Tibial nerve (tissue), 4 donors: Measurements from ENCODE around the gene SEPTIN12.

Source experiments
- CTCF ChIP-seq, 5 experiments: fragments of 200-600 bp in 3 of 5; fragments of 450-650 bp in 2 of 5; sonication (generic) in 3 of 5; IDR thresholded peaks; one replicate each; pipeline ENCODE4 v1.5.1; 2016 to 2019; ENCODE audit warnings: antibody characterized with exemption in 5 of 5, mild to moderate bottlenecking in 3 of 5, moderate library complexity in 2 of 5
- EP300 ChIP-seq, 2 donors: sonication (generic); formaldehyde crosslinking; IDR thresholded peaks; one replicate each; pipeline ENCODE4 v1.6.1; 2017; ENCODE audit warnings: antibody characterized with exemption in 2 of 2, mild to moderate bottlenecking in 1 of 2
- POLR2A ChIP-seq, 2 donors: fragments of 450-650 bp; IDR thresholded peaks; one replicate each; pipeline ENCODE4 v1.6.1; 2017; ENCODE audit warnings: antibody characterized with exemption in 2 of 2, mild to moderate bottlenecking in 2 of 2, moderate library complexity in 2 of 2

GRCh38 chr16:4792951-4793513, 4.9 kb upstream of the SEPTIN12 start:
- TF ChIP-seq CTCF (IDR thresholded peaks at IDR 0.05) (no peak), POLR2A (IDR thresholded peaks at IDR 0.05) (no peak), EP300 (IDR thresholded peaks at IDR 0.05) (no peak)
